Measurements from ENCODE around the gene CACNA2D4.

DNA sequence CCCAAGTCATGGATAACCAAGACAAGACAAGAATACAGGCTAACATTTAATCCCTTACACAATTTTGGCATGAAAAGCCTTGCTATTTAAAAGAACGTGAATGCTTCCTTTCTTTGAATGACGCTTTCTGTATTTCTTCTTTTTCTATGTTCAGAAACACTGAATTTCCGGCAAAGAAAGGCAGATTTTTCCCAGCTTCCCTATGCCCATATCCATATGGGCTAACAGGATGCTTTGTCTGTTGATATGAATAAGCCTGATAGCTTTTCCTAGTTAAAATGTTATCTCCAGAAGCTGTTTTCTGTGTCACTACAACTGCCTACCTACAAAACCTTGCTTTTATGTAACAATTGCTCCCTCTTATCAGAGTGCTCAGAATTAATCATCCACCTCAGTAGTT, 38.3 kb upstream of the CACNA2D4 start:
- TF ChIP-seq, protein P1, sequence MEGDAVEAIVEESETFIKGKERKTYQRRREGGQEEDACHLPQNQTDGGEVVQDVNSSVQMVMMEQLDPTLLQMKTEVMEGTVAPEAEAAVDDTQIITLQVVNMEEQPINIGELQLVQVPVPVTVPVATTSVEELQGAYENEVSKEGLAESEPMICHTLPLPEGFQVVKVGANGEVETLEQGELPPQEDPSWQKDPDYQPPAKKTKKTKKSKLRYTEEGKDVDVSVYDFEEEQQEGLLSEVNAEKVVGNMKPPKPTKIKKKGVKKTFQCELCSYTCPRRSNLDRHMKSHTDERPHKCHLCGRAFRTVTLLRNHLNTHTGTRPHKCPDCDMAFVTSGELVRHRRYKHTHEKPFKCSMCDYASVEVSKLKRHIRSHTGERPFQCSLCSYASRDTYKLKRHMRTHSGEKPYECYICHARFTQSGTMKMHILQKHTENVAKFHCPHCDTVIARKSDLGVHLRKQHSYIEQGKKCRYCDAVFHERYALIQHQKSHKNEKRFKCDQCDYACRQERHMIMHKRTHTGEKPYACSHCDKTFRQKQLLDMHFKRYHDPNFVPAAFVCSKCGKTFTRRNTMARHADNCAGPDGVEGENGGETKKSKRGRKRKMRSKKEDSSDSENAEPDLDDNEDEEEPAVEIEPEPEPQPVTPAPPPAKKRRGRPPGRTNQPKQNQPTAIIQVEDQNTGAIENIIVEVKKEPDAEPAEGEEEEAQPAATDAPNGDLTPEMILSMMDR (IDR thresholded peaks at IDR 0.05) = no peak
- TF ChIP-seq POLR2AphosphoS5 (IDR thresholded peaks at IDR 0.05) (no peak), EP300 (IDR thresholded peaks at IDR 0.05) (no peak)

Data from sigmoid colon (tissue), 4 donors.